Pancreas (tissue), 10 donors: ENCODE results near the gene PLA2G12A. TPM values are rescaled to one million over a fixed set of nuclear protein-coding genes. Genes with fewer than 3 reads are reported as not detected.
A peak's percentile ranks its signal among the peaks of the same experiment; 100 is the strongest.

Experiments used
- ATAC-seq, 4 donors: fragments of 200-7000 bp; cut with Tn5 transposase; one replicate each; pipeline versions ENCODE4 v1.8.0 to v1.9.1; 2020; ENCODE audit warnings: mild to moderate bottlenecking in 4 of 4, moderate library complexity in 4 of 4
- DNase-seq, 6 donors: peaks; one replicate each; pipeline ENCODE4 v3.0.0-alpha.2; 2020
- FAIRE-seq: peaks from 2 replicates; lab custom pipeline; 2012; peaks lifted over from hg19 to GRCh38; lab: Jason Lieb, UNC
- H3K27ac ChIP-seq, 4 donors: fragments of 200-600 bp; sonication (generic); 1 replicate in 3 of 4; 2 replicates in 1 of 4; pipeline versions ENCODE4 v1.5.0 to v1.8.0; 2020
- H3K27me3 ChIP-seq, 4 donors: fragments of 200-600 bp; one replicate each; pipeline ENCODE4 v1.8.0; 2021
- H3K36me3 ChIP-seq, 3 donors: fragments of 200-600 bp; sonication (generic) in 1 of 3; one replicate each; pipeline versions ENCODE4 v1.5.0 to v1.8.0; 2020 to 2021
- H3K4me1 ChIP-seq, 3 donors: fragments of 200-600 bp; one replicate each; pipeline ENCODE4 v1.8.0; 2021
- H3K4me3 ChIP-seq, 4 donors: fragments of 200-600 bp; sonication (generic) in 2 of 4; one replicate each; pipeline versions ENCODE4 v1.5.0 to v1.8.0; 2020 to 2021
- H3K9me3 ChIP-seq, 4 donors: fragments of 200-600 bp; one replicate each; pipeline ENCODE4 v1.8.0; 2021
- CTCF ChIP-seq, 4 donors: fragments of 200-600 bp; sonication (generic) in 3 of 4; IDR thresholded peaks; one replicate each; pipeline versions ENCODE4 v1.5.0 to v1.8.0; 2021; ENCODE audit warnings: antibody characterized with exemption in 4 of 4
- WGBS, 2 donors: extraction: QIAGEN DNeasy Blood & Tissue Kit; methylation state at CpG; one replicate each; pipeline ENCODE4 v1.1.7; 2013; 5-methylcytosine and 5-hydroxymethylcytosine counted together
- intact Hi-C, 3 donors: fragments of 100-400 bp; cut with DNase I; formaldehyde crosslinking; loops; one replicate each; pipeline versions ENCODE4 v1.11.1 to v1.14.2; 2022
- polyA plus RNA-seq, 2 donors: library from polyadenylated mRNA; stranded (reverse); fragments of 200-250 nt; gene quantifications; one replicate each; pipeline ENCODE4 v1.2.3, GENCODE V29; 2013
- total RNA-seq, 6 donors: library from RNA; stranded (reverse); fragmentation: NEBNext Ultra II Directional in 4 of 6; extraction: Animal tissue kit (Norgen Biotek cat#: 25700) in 4 of 6; gene quantifications; one replicate each; pipeline versions ENCODE4 v1.2.1 to v1.2.4, GENCODE V29; 2021 to 2023
- donor health status: healthy with polysubstance abuse.
- donor health status: DM: no; HTN: no; CAD: no; lungs with moderate emphysema.
- donor health status: DM: no; HTN: no; CAD: no.
- donor health status: control.
- donor health status: control.
- donor health status: Bipolar disorder and iron deficiency.
- donor health status: DM: yes; HTN: yes; CAD: no.
- donor health status: DM: no; HTN: no; CAD: no.
- donor health status: DM: no; HTN: no; CAD: no.
- donor health status: DM: yes; HTN: yes; CAD: no.

Gene PLA2G12A
- total and polyA plus RNA-seq, 8 donors = 8.4 to 45.4 (median 34.3) TPM

DNA sequence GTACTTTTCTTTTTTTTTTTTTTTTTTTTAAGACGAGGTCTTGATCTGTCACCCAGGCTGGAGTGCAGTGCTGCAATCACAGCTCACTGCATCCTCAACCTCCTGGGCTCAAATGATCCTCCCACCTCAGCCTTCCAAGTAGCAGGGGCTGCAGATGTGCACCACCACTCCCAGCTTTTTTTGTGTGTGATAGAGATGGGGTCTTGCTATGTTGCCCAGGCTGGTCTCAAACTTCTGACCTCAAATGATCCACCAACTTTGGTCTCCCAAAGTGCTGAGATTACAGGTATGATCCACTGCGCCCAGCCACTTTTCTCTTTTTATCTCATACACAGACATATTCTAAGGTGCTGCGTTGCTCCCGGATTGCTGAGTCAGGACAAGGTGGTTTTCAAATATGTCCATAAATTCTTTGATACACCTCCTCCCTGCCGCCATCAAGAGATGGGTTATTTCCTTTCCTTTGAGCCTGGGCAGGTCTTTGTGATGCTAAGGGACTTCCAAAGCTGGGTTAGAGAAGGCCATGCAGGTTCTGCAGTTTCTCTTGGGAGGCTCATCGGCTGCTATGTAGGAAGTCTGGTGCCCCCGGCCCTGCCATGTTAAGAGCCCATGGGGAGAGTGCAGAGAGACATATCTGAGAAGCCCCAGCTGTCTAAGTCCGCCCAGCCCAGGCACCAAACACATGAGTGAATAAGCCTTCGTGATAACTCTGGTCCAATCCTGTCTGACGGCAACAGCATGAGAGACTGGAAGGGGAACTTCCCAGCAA lies 8.4 kb upstream of the PLA2G12A start:
- Histone ChIP-seq H3K27me3 (no peaks in the 10 kb centered on the region), H3K4me3 (no peak overlapping the region), H3K4me1 (peaks cover 13 to 14% (median 13%) of the 10 kb centered on the region in 3 donors), H3K9me3 (no peaks in the 10 kb centered on the region), H3K36me3 (peaks cover 0 to 2% (median 0%) of the 10 kb centered on the region in 3 donors), H3K27ac (no peak overlapping the region)
- intact Hi-C loops = no loop called here
- ATAC-seq (no peak), FAIRE-seq (no peak), DNase-seq (no peak)
- WGBS, 2 donors = 94% methylated on average over 10 of the region's 10 CpGs
- no peak for TF ChIP-seq CTCF (IDR thresholded peaks at IDR 0.05)

DNA sequence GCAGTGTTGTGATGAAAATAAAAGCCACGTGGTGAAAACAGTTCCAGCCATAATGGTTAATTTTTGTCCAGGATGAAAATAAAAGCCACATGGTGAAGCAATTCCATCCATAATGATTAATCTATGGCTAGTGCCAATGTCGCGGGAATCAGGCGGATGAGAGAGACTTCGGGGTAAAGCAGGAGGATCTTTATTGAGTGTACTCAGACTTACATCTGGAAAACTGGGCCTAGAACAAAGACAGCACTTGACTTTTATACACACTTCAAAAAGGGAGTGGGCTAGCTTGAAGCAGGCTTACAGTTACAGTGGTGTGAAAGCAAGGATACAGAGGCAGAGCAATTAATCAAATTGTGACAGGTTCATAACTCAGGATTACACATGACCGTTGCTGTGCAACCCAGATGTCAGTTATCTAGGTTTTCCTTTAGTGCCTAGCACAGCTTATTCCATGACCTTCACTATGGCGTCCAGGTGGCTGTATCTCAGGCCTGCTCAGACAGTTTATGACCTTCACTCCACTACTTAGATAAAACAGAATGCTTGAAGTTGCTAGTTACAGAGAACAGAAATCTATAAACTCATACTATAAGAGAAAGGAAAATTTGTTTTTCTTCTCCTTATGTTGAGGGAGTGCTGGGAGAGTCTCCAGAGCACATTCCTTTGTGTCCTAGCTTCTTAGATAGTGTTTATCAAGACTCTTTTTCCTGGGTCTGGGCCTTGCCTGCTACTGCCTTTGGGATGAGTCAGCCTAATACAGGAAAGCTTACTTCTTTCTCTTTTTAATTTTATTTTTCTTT lies 5.9 kb upstream of the PLA2G12A start:
- intact Hi-C loops = no loop called here
- no peak overlapping the region for H3K4me3 ChIP-seq
- no peaks in the 10 kb centered on the region for H3K36me3 ChIP-seq
- H3K4me1 ChIP-seq = peaks cover 13 to 14% (median 13%) of the 10 kb centered on the region in 3 donors
- peak; percentile 13 for FAIRE-seq
- 17 to 24% methylated on average over 7 of the region's 7 CpGs for WGBS, 2 donors
- no peak for TF ChIP-seq CTCF (IDR thresholded peaks at IDR 0.05)
- no peaks in the 10 kb centered on the region for H3K9me3 ChIP-seq
- peak in 4 of 6 donors; percentile 36 to 79 (median 66) for DNase-seq
- peak; percentile 90 to 97 (median 96) for ATAC-seq
- H3K27ac ChIP-seq = peak overlapping the region; percentile 14 to 65 (median 62)
- no peaks in the 10 kb centered on the region for H3K27me3 ChIP-seq

- TF ChIP-seq CTCF (IDR thresholded peaks at IDR 0.05) = no peak
- FAIRE-seq = no peak
- no peaks in the 10 kb centered on the region for H3K36me3 ChIP-seq
- no peak overlapping the region for H3K27ac ChIP-seq
- H3K4me3 ChIP-seq = no peak overlapping the region
- no peaks in the 10 kb centered on the region for H3K9me3 ChIP-seq
- no peaks in the 10 kb centered on the region for H3K27me3 ChIP-seq
- H3K4me1 ChIP-seq = peaks cover 13 to 14% (median 13%) of the 10 kb centered on the region in 3 donors
- 85 to 91% methylated on average over 5 of the region's 5 CpGs for WGBS, 2 donors
- intact Hi-C loops = no loop called here
- DNase-seq = peak in 1 of 6 donors; percentile 22
- ATAC-seq = no peak
Observed at GRCh38 chr4:109733728-109734127, 3.9 kb upstream of the PLA2G12A start.

DNA sequence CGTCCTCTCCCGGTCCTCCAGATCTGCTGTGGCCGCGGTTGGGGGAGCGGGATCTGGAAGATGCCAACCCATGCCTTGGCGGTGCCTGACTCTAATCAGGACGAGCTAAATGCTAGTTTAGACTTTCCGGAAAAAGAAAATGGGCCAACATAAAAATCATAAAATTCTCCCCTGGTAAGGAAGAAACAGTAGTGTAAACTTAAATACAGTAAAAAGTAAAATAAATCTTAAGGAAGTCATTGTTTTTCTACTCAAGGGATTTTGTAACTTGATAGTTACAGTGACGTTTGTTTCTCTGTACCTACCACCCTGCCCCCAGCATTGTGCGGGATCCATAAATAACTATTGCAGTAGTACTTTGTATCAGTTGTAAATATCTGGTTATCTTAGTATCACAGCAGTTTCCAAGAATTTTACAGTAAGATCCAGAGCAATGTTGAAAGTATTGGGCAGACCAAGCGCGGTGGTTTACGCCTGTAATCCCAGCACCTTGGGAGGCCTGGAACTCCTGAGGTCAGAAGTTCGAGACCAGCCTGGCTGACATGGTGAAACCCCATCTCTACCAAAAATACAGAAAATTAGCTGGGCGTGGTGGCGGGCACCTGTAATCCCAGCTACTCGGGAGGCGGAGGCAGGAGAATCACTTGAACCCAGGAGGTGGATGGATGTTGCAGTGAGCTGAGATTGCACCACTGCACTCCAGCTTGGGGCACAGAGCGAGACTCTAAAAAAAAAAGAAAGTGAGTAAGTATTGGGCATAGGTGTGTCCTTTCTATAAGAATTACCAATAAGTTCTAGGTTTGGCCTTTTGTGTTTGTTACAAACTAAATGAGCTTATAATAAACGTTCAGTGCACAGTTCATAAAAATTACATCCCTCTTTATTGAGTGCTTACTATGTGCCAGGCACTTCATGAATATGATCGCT lies 1.0 kb upstream of the PLA2G12A start:
- no peak for TF ChIP-seq CTCF (IDR thresholded peaks at IDR 0.05)
- ATAC-seq (peak; percentile 11 to 57 (median 24)), DNase-seq (peak in 3 of 6 donors; percentile 13 to 38 (median 25)), FAIRE-seq (no peak)
- Histone ChIP-seq H3K27ac (peak overlapping the region; percentile 87 to 97 (median 95)), H3K36me3 (no peaks in the 10 kb centered on the region), H3K4me1 (peaks cover 8 to 13% (median 8%) of the 10 kb centered on the region in 3 donors), H3K27me3 (no peaks in the 10 kb centered on the region), H3K9me3 (no peaks in the 10 kb centered on the region), H3K4me3 (peak overlapping the region; percentile 35 to 79 (median 67))
- intact Hi-C loops = no loop called here
- 43 to 44% methylated on average over 21 of the region's 21 CpGs for WGBS, 2 donors
